Transverse colon (tissue), 4 donors: ENCODE results near the gene OTUB2. TPM values are rescaled to one million over a fixed set of nuclear protein-coding genes. Genes with fewer than 3 reads are reported as not detected.
A peak's percentile ranks its signal among the peaks of the same experiment; 100 is the strongest.

ENCODE experiments used
- DNase-seq: peaks from one replicate; pipeline ENCODE4 v3.0.0-alpha.2; 2019
- H3K27ac ChIP-seq, 4 donors: fragments of 200-600 bp; sonication (generic); 2 replicates each; pipeline ENCODE4 v1.5.1; 2016 to 2018; ENCODE audit warnings: inconsistent platforms in 4 of 4
- H3K27me3 ChIP-seq: fragments of 200-600 bp; sonication (generic); 2 replicates; pipeline ENCODE4 v1.5.1; 2017; ENCODE audit warnings: inconsistent platforms
- H3K36me3 ChIP-seq, 4 donors: fragments of 200-600 bp; sonication (generic); 2 replicates each; pipeline ENCODE4 v1.5.1; 2017 to 2019; ENCODE audit warnings: inconsistent platforms in 4 of 4
- H3K4me1 ChIP-seq, 4 donors: fragments of 200-600 bp; sonication (generic); 2 replicates each; pipeline ENCODE4 v1.5.1; 2017 to 2020; ENCODE audit warnings: inconsistent platforms in 4 of 4
- H3K4me3 ChIP-seq, 4 donors: fragments of 200-600 bp; sonication (generic); 1 replicate in 1 of 4; 2 replicates in 3 of 4; pipeline versions ENCODE4 v1.5.1 to v1.6.1; 2017 to 2019; ENCODE audit warnings: inconsistent platforms in 4 of 4
- H3K9me3 ChIP-seq, 2 donors: fragments of 200-600 bp; sonication (generic); 2 replicates each; pipeline ENCODE4 v1.5.1; 2017 to 2019; ENCODE audit warnings: inconsistent platforms in 2 of 2
- CTCF ChIP-seq, 5 experiments: fragments of 200-600 bp in 3 of 5; fragments of 450-650 bp in 2 of 5; sonication (generic) in 3 of 5; IDR thresholded peaks; 1 replicate in 2 of 5; 2 replicates in 3 of 5; pipeline ENCODE4 v1.5.1; 2016 to 2017; ENCODE audit warnings: antibody characterized with exemption in 5 of 5, inconsistent platforms in 3 of 5, mild to moderate bottlenecking in 2 of 5, moderate library complexity in 1 of 5
- EP300 ChIP-seq: sonication (generic); formaldehyde crosslinking; IDR thresholded peaks from one replicate; pipeline ENCODE4 v1.6.1; 2017; ENCODE audit warnings: antibody characterized with exemption, low read depth
- POLR2A ChIP-seq: fragments of 450-650 bp; IDR thresholded peaks from one replicate; pipeline ENCODE4 v1.6.1; 2016; ENCODE audit warnings: antibody characterized with exemption, mild to moderate bottlenecking, moderate library complexity
- POLR2AphosphoS5 ChIP-seq, 3 donors: sonication (generic); formaldehyde crosslinking; IDR thresholded peaks; one replicate each; pipeline ENCODE4 v1.6.1; 2016; ENCODE audit warnings: antibody characterized with exemption in 3 of 3
- WGBS, 2 donors: methylation state at CpG; one replicate each; pipeline ENCODE4 v1.1.5; 2018; ENCODE audit warnings: low coverage in 1 of 2; 5-methylcytosine and 5-hydroxymethylcytosine counted together
- in situ Hi-C, 4 donors: fragments of 200-750 bp; cut with MboI; loops; one replicate each; pipeline versions ENCODE4 v1.15.0 to v1.15.1; 2017; ENCODE audit warnings: low sequenced_read_pairs in 3 of 4, low pct_ligation_motif_present in 1 of 4, low pct_unique_long_range_greater_than_20kb in 1 of 4
- intact Hi-C: fragments of 100-400 bp; cut with DNase I; formaldehyde crosslinking; loops from one replicate; pipeline ENCODE4 v1.15.1; 2023; ENCODE audit warnings: low total_unique reads
- total RNA-seq, 4 donors: library from RNA; depleted of rRNA; stranded (reverse); fragments of >200 nt; gene quantifications; one replicate each; pipeline ENCODE4 v1.1.0, GENCODE V29; 2016

The OTUB2 gene
- total RNA-seq, 4 donors from 2014 or later: 2.6 to 2.7 TPM; not detected in 2

GRCh38 chr14:94058128-94058673 lies 32.1 kb downstream of the OTUB2 start:
- no peak overlapping the region for H3K27ac ChIP-seq
- H3K9me3 ChIP-seq: no peaks in the 10 kb centered on the region
- H3K4me3 ChIP-seq: no peak overlapping the region
- no peaks in the 10 kb centered on the region for H3K27me3 ChIP-seq
- peaks cover 0 to 33% (median 3%) of the 10 kb centered on the region in 4 donors for H3K4me1 ChIP-seq
- WGBS, 2 donors: 42% methylated on average over 1 of the region's 1 CpG; no CpG with 5 or more reads in 1 of the 2 donors
- in situ Hi-C loops: no loop called here
- intact Hi-C loops: no loop called here
- H3K36me3 ChIP-seq: peaks cover 0 to 65% (median 23%) of the 10 kb centered on the region in 4 donors
- DNase-seq: no peak
- TF ChIP-seq POLR2A (no peak), EP300 (no peak), POLR2AphosphoS5 (IDR thresholded peaks at IDR 0.05) (no peak), CTCF (IDR thresholded peaks at IDR 0.05) (no peak)

- Histone ChIP-seq H3K36me3 (peaks cover 0 to 65% (median 23%) of the 10 kb centered on the region in 4 donors), H3K9me3 (no peaks in the 10 kb centered on the region), H3K27me3 (no peaks in the 10 kb centered on the region), H3K4me1 (peaks cover 0 to 38% (median 5%) of the 10 kb centered on the region in 4 donors), H3K4me3 (no peak overlapping the region), H3K27ac (peak overlapping the region in 1 of 4 donors; percentile 14)
- 42 to 67% methylated on average over 3 to 5 of the region's 5 CpGs for WGBS, 2 donors
- DNase-seq: no peak
- TF ChIP-seq POLR2AphosphoS5 (IDR thresholded peaks at IDR 0.05): no peak
- no peak for TF ChIP-seq EP300
- no peak for TF ChIP-seq POLR2A
- no peak for TF ChIP-seq CTCF (IDR thresholded peaks at IDR 0.05)
- in situ Hi-C loops: no loop called here
- intact Hi-C loops: no loop called here
These were observed 32.6 kb downstream of the OTUB2 start for GRCh38 chr14:94058674-94059138.

- H3K36me3 ChIP-seq: peaks cover 0 to 56% (median 23%) of the 10 kb centered on the region in 4 donors
- intact Hi-C loops: no loop called here
- TF ChIP-seq CTCF (IDR thresholded peaks at IDR 0.05) (no peak), POLR2A (no peak), POLR2AphosphoS5 (IDR thresholded peaks at IDR 0.05) (no peak), EP300 (no peak)
- H3K4me1 ChIP-seq: peaks cover 0 to 51% (median 6%) of the 10 kb centered on the region in 4 donors
- H3K4me3 ChIP-seq: no peak overlapping the region
- WGBS, 2 donors: 20 to 71% methylated on average over 1 to 5 of the region's 5 CpGs
- no peak overlapping the region for H3K27ac ChIP-seq
- no peaks in the 10 kb centered on the region for H3K27me3 ChIP-seq
- H3K9me3 ChIP-seq: no peaks in the 10 kb centered on the region
- in situ Hi-C loops: no loop called here
- DNase-seq: no peak
These were observed 33.9 kb downstream of the OTUB2 start for GRCh38 chr14:94059998-94060397.

- in situ Hi-C loops: no loop called here
- intact Hi-C loops: no loop called here
- peaks cover 18 to 71% (median 26%) of the 10 kb centered on the region in 4 donors for H3K4me1 ChIP-seq
- H3K36me3 ChIP-seq: peaks cover 0 to 40% (median 20%) of the 10 kb centered on the region in 4 donors
- WGBS, 2 donors: 50 to 84% methylated on average over 3 to 9 of the region's 9 CpGs
- H3K27ac ChIP-seq: no peak overlapping the region
- H3K9me3 ChIP-seq: no peaks in the 10 kb centered on the region
- no peaks in the 10 kb centered on the region for H3K27me3 ChIP-seq
- no peak overlapping the region for H3K4me3 ChIP-seq
- no peak for DNase-seq
- TF ChIP-seq EP300 (no peak), CTCF (IDR thresholded peaks at IDR 0.05) (no peak), POLR2A (no peak), POLR2AphosphoS5 (IDR thresholded peaks at IDR 0.05) (no peak)
These were observed 36.3 kb downstream of the OTUB2 start for GRCh38 chr14:94062344-94062940.
